K562 (cell line): ENCODE data around the gene GRIK1. TPM values are rescaled to one million over a fixed set of nuclear protein-coding genes. Genes with fewer than 3 reads are reported as not detected.

Source experiments
- HMG20B ChIP-seq: fragments of 250-450 bp; sonication (Bioruptor Pico); IDR thresholded peaks from 2 replicates; pipeline ENCODE4 v1.5.0; 2021; ENCODE audit warnings: mild to moderate bottlenecking
- HNRNPL ChIP-seq: fragments of 200-400 bp; formaldehyde crosslinking; IDR thresholded peaks from 2 replicates; pipeline ENCODE4 v1.6.1; 2017; ENCODE audit warnings: low read depth, mild to moderate bottlenecking, low read length
- RFX1 ChIP-seq: fragments of 450-650 bp; IDR thresholded peaks from 2 replicates; pipeline ENCODE4 v1.6.1; 2016; ENCODE audit warnings: mild to moderate bottlenecking, moderate library complexity
- ZNF318 ChIP-seq, 2 experiments: fragments of 450-650 bp; IDR thresholded peaks; 2 replicates each; pipeline ENCODE4 v1.6.1; 2016; ENCODE audit warnings: mild to moderate bottlenecking in 2 of 2, borderline replicate concordance in 1 of 2, low read depth in 1 of 2, moderate library complexity in 1 of 2
- ZNF445 ChIP-seq: fragments of 250-450 bp; sonication (Bioruptor Pico); IDR thresholded peaks from 2 replicates; pipeline ENCODE4 v1.4.0; 2020; ENCODE audit warnings: low read depth, mild to moderate bottlenecking, moderate library complexity
- polyA plus RNA-seq, 8 experiments: library from polyadenylated mRNA; depleted of rRNA in 4 of 8; stranded (reverse) in 5 of 8; unstranded in 3 of 8; fragments of >200 nt; fragmentation: Nextera tagmentation in 2 of 8; fragmentation: Illumina TruSeq in 1 of 8; extraction: Ambion mirVana in 2 of 8; extraction: Trizol in 1 of 8; gene quantifications; 2 replicates each; pipeline versions ENCODE4 v1.2.1 to v1.2.3, GENCODE V29; 2011 to 2014; ENCODE audit warnings: inconsistent platforms in 1 of 8, missing spikeins in 1 of 8
- total RNA-seq, 7 experiments: library from RNA; depleted of rRNA in 6 of 7; stranded (reverse); fragments of >200 nt in 6 of 7; fragmentation: Illumina TruSeq in 2 of 7; extraction: Trizol in 2 of 7; gene quantifications; 2 replicates each; pipeline versions ENCODE4 v1.2.1 to v1.2.3, GENCODE V29; 2011 to 2021; ENCODE audit warnings: low replicate concordance in 1 of 7
- TF ChIP-seq, protein P1 (sequence below), 2 experiments: fragments of 450-650 bp; IDR thresholded peaks; 2 replicates each; pipeline ENCODE4 v1.6.1; 2016
- TF ChIP-seq, protein P2 (sequence below): fragments of 450-650 bp; IDR thresholded peaks from 2 replicates; pipeline ENCODE4 v1.6.1; 2017; ENCODE audit warnings: antibody characterized with exemption, mild to moderate bottlenecking
- TF ChIP-seq, protein P3 (sequence below): fragments of 450-650 bp; IDR thresholded peaks from 2 replicates; pipeline ENCODE4 v1.7.0; 2016; ENCODE audit warnings: borderline replicate concordance

Gene GRIK1
- total and polyA plus RNA-seq, 9 of the 15 experiments (the other 6 are each of a cell fraction or from before 2014, with no cell fraction given), result 0.17 to 2.8 (median 0.53) TPM

GRCh38 chr21:29580732-29581285 is 359.0 kb downstream of the GRIK1 start (continued):
- TF ChIP-seq, protein P1, sequence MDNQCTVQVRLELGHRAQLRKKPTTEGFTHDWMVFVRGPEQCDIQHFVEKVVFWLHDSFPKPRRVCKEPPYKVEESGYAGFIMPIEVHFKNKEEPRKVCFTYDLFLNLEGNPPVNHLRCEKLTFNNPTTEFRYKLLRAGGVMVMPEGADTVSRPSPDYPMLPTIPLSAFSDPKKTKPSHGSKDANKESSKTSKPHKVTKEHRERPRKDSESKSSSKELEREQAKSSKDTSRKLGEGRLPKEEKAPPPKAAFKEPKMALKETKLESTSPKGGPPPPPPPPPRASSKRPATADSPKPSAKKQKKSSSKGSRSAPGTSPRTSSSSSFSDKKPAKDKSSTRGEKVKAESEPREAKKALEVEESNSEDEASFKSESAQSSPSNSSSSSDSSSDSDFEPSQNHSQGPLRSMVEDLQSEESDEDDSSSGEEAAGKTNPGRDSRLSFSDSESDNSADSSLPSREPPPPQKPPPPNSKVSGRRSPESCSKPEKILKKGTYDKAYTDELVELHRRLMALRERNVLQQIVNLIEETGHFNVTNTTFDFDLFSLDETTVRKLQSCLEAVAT (IDR thresholded peaks at IDR 0.05), result no peak
- TF ChIP-seq, protein P2, sequence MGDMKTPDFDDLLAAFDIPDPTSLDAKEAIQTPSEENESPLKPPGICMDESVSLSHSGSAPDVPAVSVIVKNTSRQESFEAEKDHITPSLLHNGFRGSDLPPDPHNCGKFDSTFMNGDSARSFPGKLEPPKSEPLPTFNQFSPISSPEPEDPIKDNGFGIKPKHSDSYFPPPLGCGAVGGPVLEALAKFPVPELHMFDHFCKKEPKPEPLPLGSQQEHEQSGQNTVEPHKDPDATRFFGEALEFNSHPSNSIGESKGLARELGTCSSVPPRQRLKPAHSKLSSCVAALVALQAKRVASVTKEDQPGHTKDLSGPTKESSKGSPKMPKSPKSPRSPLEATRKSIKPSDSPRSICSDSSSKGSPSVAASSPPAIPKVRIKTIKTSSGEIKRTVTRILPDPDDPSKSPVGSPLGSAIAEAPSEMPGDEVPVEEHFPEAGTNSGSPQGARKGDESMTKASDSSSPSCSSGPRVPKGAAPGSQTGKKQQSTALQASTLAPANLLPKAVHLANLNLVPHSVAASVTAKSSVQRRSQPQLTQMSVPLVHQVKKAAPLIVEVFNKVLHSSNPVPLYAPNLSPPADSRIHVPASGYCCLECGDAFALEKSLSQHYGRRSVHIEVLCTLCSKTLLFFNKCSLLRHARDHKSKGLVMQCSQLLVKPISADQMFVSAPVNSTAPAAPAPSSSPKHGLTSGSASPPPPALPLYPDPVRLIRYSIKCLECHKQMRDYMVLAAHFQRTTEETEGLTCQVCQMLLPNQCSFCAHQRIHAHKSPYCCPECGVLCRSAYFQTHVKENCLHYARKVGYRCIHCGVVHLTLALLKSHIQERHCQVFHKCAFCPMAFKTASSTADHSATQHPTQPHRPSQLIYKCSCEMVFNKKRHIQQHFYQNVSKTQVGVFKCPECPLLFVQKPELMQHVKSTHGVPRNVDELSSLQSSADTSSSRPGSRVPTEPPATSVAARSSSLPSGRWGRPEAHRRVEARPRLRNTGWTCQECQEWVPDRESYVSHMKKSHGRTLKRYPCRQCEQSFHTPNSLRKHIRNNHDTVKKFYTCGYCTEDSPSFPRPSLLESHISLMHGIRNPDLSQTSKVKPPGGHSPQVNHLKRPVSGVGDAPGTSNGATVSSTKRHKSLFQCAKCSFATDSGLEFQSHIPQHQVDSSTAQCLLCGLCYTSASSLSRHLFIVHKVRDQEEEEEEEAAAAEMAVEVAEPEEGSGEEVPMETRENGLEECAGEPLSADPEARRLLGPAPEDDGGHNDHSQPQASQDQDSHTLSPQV, result no peak
- TF ChIP-seq, protein P3, sequence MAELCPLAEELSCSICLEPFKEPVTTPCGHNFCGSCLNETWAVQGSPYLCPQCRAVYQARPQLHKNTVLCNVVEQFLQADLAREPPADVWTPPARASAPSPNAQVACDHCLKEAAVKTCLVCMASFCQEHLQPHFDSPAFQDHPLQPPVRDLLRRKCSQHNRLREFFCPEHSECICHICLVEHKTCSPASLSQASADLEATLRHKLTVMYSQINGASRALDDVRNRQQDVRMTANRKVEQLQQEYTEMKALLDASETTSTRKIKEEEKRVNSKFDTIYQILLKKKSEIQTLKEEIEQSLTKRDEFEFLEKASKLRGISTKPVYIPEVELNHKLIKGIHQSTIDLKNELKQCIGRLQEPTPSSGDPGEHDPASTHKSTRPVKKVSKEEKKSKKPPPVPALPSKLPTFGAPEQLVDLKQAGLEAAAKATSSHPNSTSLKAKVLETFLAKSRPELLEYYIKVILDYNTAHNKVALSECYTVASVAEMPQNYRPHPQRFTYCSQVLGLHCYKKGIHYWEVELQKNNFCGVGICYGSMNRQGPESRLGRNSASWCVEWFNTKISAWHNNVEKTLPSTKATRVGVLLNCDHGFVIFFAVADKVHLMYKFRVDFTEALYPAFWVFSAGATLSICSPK, result no peak
- no peak for TF ChIP-seq ZNF318 (IDR thresholded peaks at IDR 0.05; ENCODE audit: borderline replicate concordance in 1 of 2, low read depth in 1 of 2)
- TF ChIP-seq ZNF445 (CRISPR knock-in tag), result no peak
- peak; percentile 90 for TF ChIP-seq RFX1
- no peak for TF ChIP-seq HMG20B
- TF ChIP-seq HNRNPL, result no peak
